Sigmoid colon (tissue), 4 donors: ENCODE measurements around the gene TRIM61.
"Not testable (repeated sequence)": the region's sequence is repeated elsewhere in the genome, so short reads cannot be mapped to it uniquely, and the experiment has no call there.

ENCODE experiments used
- CTCF ChIP-seq, 4 experiments: fragments of 450-650 bp in 3 of 4; fragments of 200-600 bp in 1 of 4; IDR thresholded peaks; one replicate each; pipeline ENCODE4 v1.5.1; 2016 to 2019; ENCODE audit warnings: antibody characterized with exemption in 4 of 4, mild to moderate bottlenecking in 3 of 4, moderate library complexity in 2 of 4
- EP300 ChIP-seq, 4 donors: sonication (generic); formaldehyde crosslinking; IDR thresholded peaks; one replicate each; pipeline ENCODE4 v1.6.1; 2017; ENCODE audit warnings: antibody characterized with exemption in 4 of 4
- POLR2A ChIP-seq, 2 donors: fragments of 450-650 bp; IDR thresholded peaks; one replicate each; pipeline ENCODE4 v1.6.1; 2016; ENCODE audit warnings: antibody characterized with exemption in 2 of 2, mild to moderate bottlenecking in 2 of 2, moderate library complexity in 2 of 2
- POLR2AphosphoS5 ChIP-seq, 4 donors: sonication (generic); formaldehyde crosslinking; IDR thresholded peaks; one replicate each; pipeline ENCODE4 v1.6.1; 2017; ENCODE audit warnings: antibody characterized with exemption in 4 of 4

GRCh38 chr4:164990786-164991185 lies 13.3 kb upstream of the TRIM61 start:
- not testable (repeated sequence) for TF ChIP-seq EP300, POLR2A, CTCF, POLR2AphosphoS5 (IDR thresholded peaks at IDR 0.05)
